H1 (cell line): ENCODE measurements around the gene CACNG8. TPM values are rescaled to one million over a fixed set of nuclear protein-coding genes. Genes with fewer than 3 reads are reported as not detected.
A peak's percentile ranks its signal among the peaks of the same experiment; 100 is the strongest.

Experiments
- CTCF ChIA-PET: fragments of 300-600 bp; sonication (Branson Sonifier 250); formaldehyde crosslinking; loops from one replicate; lab custom pipeline; 2021; ENCODE audit not compliant: partially characterized antibody; lab: Charles Lee
- POLR2A ChIA-PET: fragments of 300-600 bp; sonication (Branson Sonifier 250); formaldehyde crosslinking; loops from one replicate; lab custom pipeline; 2021; ENCODE audit warnings: inconsistent platforms; ENCODE audit not compliant: partially characterized antibody; lab: Charles Lee
- DNase-seq, 2 experiments: peaks; one replicate each; pipeline versions ENCODE4 v3.0.0 to v3.0.0-alpha.2; 2010 to 2022; ENCODE audit warnings: low spot score in 2 of 2, low read depth in 1 of 2, mixed read lengths in 1 of 2
- FAIRE-seq: peaks from 2 replicates; lab custom pipeline; 2011; peaks lifted over from hg19 to GRCh38; lab: Jason Lieb, UNC
- H2AFZ ChIP-seq: 2 replicates; pipeline ENCODE4 v1.8.1; 2012; ENCODE audit warnings: low read length, inconsistent platforms
- H2AK5ac ChIP-seq: 2 replicates; pipeline ENCODE4 v1.6.1; 2013; ENCODE audit warnings: low read depth, low read length
- H2BK120ac ChIP-seq: replicated peaks from 2 replicates; pipeline ENCODE3; 2013; ENCODE audit warnings: low read depth, low read length, inconsistent platforms
- H2BK12ac ChIP-seq: 2 replicates; pipeline ENCODE4 v1.6.1; 2013; ENCODE audit warnings: low read depth, low read length
- H2BK15ac ChIP-seq: 2 replicates; pipeline ENCODE4 v1.6.1; 2013; ENCODE audit warnings: low read length
- H2BK20ac ChIP-seq: 2 replicates; pipeline ENCODE4 v1.6.1; 2013; ENCODE audit warnings: low read length
- H2BK5ac ChIP-seq: 2 replicates; pipeline ENCODE4 v1.6.1; 2013; ENCODE audit warnings: low read depth, low read length
- H3K14ac ChIP-seq: 2 replicates; pipeline ENCODE4 v1.6.1; 2013; ENCODE audit warnings: inconsistent platforms; ENCODE audit not compliant: insufficient read length
- H3K18ac ChIP-seq: 2 replicates; pipeline ENCODE4 v1.6.1; 2013; ENCODE audit warnings: low read length; ENCODE audit errors: extremely low read depth
- H3K23ac ChIP-seq: 2 replicates; pipeline ENCODE4 v1.6.1; 2013; ENCODE audit warnings: inconsistent platforms; ENCODE audit not compliant: insufficient read length
- H3K23me2 ChIP-seq: 2 replicates; pipeline ENCODE4 v1.6.1; 2013; ENCODE audit warnings: low read depth, low read length
- H3K27ac ChIP-seq: 2 replicates; pipeline ENCODE4 v1.6.1; 2011; ENCODE audit warnings: low read depth, low read length, inconsistent platforms
- H3K27me3 ChIP-seq, 4 experiments: replicated peaks in 1 of 4; 1 replicate in 1 of 4; 2 replicates in 3 of 4; pipeline versions ENCODE4 v1.6.1 to v1.8.1; 2011 to 2013; ENCODE audit warnings: low read length in 3 of 4, mild to moderate bottlenecking in 3 of 4, inconsistent platforms in 2 of 4, mixed read lengths in 2 of 4, moderate library complexity in 1 of 4; ENCODE audit not compliant: control insufficient read depth in 3 of 4, insufficient read depth in 3 of 4; ENCODE audit errors: extremely low read depth in 1 of 4
- H3K36me3 ChIP-seq, 4 experiments: 2 replicates each; pipeline versions ENCODE4 v1.6.1 to v1.8.1; 2011 to 2013; ENCODE audit warnings: mild to moderate bottlenecking in 4 of 4, low read length in 3 of 4, moderate library complexity in 2 of 4, control low read depth in 1 of 4, inconsistent platforms in 1 of 4; ENCODE audit not compliant: insufficient read depth in 4 of 4, control insufficient read depth in 2 of 4
- H3K4ac ChIP-seq: replicated peaks from 2 replicates; pipeline ENCODE3; 2013; ENCODE audit warnings: low read length, low read depth, mixed read lengths, inconsistent platforms; ENCODE audit not compliant: insufficient read length
- H3K4me1 ChIP-seq, 4 experiments: replicated peaks in 1 of 4; 1 replicate in 1 of 4; 2 replicates in 3 of 4; pipeline versions ENCODE4 v1.6.1 to v1.8.1; 2011 to 2013; ENCODE audit warnings: low read length in 3 of 4, inconsistent platforms in 2 of 4, mixed read lengths in 1 of 4; ENCODE audit not compliant: insufficient read depth in 4 of 4, control insufficient read depth in 3 of 4
- H3K4me2 ChIP-seq, 2 experiments: 2 replicates each; pipeline versions ENCODE4 v1.6.1 to v1.8.1; 2011 to 2013; ENCODE audit warnings: low read depth in 2 of 2, low read length in 2 of 2, control low read depth in 1 of 2, inconsistent platforms in 1 of 2, mild to moderate bottlenecking in 1 of 2; ENCODE audit not compliant: insufficient read depth in 1 of 2
- H3K4me3 ChIP-seq, 4 experiments: fragments of 200-600, 300-600 bp in 1 of 4; sonication (generic), shearing (Covaris generic), sonication (Bioruptor Twin) in 1 of 4; 2 replicates each; pipeline versions ENCODE4 v1.5.1 to v1.8.1; 2011 to 2016; ENCODE audit warnings: low read length in 4 of 4, low read depth in 3 of 4, control low read depth in 2 of 4, inconsistent platforms in 2 of 4, mild to moderate bottlenecking in 2 of 4, mixed read lengths in 1 of 4, moderate library complexity in 1 of 4; ENCODE audit not compliant: insufficient read depth in 2 of 4; ENCODE audit errors: extremely low read depth in 1 of 4
- H3K56ac ChIP-seq: replicated peaks from 2 replicates; pipeline ENCODE3; 2013; ENCODE audit warnings: low read depth, mild to moderate bottlenecking, mixed read lengths, low read length, inconsistent platforms; ENCODE audit not compliant: insufficient read length
- H3K79me1 ChIP-seq: 2 replicates; pipeline ENCODE4 v1.6.1; 2013; ENCODE audit warnings: low read depth, low read length, control low read depth
- H3K79me2 ChIP-seq, 2 experiments: 2 replicates each; pipeline versions ENCODE4 v1.6.1 to v1.8.1; 2012 to 2013; ENCODE audit warnings: low read length in 2 of 2, mild to moderate bottlenecking in 2 of 2, inconsistent platforms in 1 of 2; ENCODE audit not compliant: insufficient read depth in 2 of 2, control insufficient read depth in 1 of 2
- H3K9ac ChIP-seq, 4 experiments: replicated peaks in 1 of 4; 1 replicate in 1 of 4; 2 replicates in 3 of 4; pipeline versions ENCODE4 v1.6.1 to v1.8.1; 2011 to 2013; ENCODE audit warnings: low read depth in 3 of 4, low read length in 3 of 4, control low read depth in 2 of 4, mild to moderate bottlenecking in 2 of 4, moderate library complexity in 2 of 4, inconsistent platforms in 1 of 4; ENCODE audit errors: extremely low read depth in 1 of 4
- H3K9me3 ChIP-seq, 2 experiments: 2 replicates each; pipeline versions ENCODE4 v1.6.1 to v1.8.1; 2012 to 2013; ENCODE audit warnings: mild to moderate bottlenecking in 2 of 2, moderate library complexity in 2 of 2, control low read depth in 1 of 2, inconsistent platforms in 1 of 2, low read depth in 1 of 2, low read length in 1 of 2, mixed read lengths in 1 of 2; ENCODE audit not compliant: insufficient read depth in 2 of 2
- H4K20me1 ChIP-seq, 2 experiments: replicated peaks in 1 of 2; 2 replicates each; pipeline versions ENCODE3 to v1.8.1; 2011 to 2013; ENCODE audit warnings: inconsistent platforms in 2 of 2, low read length in 2 of 2, mild to moderate bottlenecking in 1 of 2; ENCODE audit not compliant: insufficient read depth in 2 of 2, control insufficient read depth in 1 of 2
- H4K5ac ChIP-seq: 2 replicates; pipeline ENCODE4 v1.6.1; 2013; ENCODE audit warnings: low read length, low read depth, mixed read lengths, inconsistent platforms; ENCODE audit not compliant: insufficient read length
- H4K8ac ChIP-seq: 2 replicates; pipeline ENCODE4 v1.8.0; 2013; ENCODE audit warnings: mild to moderate bottlenecking, moderate library complexity, low read length, inconsistent platforms; ENCODE audit not compliant: insufficient read depth; ENCODE audit errors: extremely low read depth
- H4K91ac ChIP-seq: replicated peaks from 2 replicates; pipeline ENCODE3; 2013; ENCODE audit warnings: low read length, mixed read lengths, inconsistent platforms; ENCODE audit not compliant: insufficient read length
- BCL11A ChIP-seq, 2 experiments: IDR thresholded peaks; one replicate each; pipeline ENCODE4 v1.6.1; 2011; ENCODE audit warnings: low read depth in 2 of 2, low read length in 2 of 2, mild to moderate bottlenecking in 2 of 2
- CBX8 ChIP-seq: fragments of 300-800, 300-1000 bp; sonication (generic); IDR thresholded peaks from 2 replicates; pipeline ENCODE4 v1.7.1; 2016; ENCODE audit warnings: low read depth, low read length, borderline replicate concordance
- CHD2 ChIP-seq: IDR thresholded peaks from 2 replicates; pipeline ENCODE4 v1.6.1; 2012; ENCODE audit warnings: low read length, improper control_type of control experiment
- E2F6 ChIP-seq: IDR thresholded peaks from 2 replicates; pipeline ENCODE4 v1.6.1; 2012; ENCODE audit warnings: inconsistent platforms
- EGR1 ChIP-seq: IDR thresholded peaks from 2 replicates; pipeline ENCODE4 v1.6.1; 2011; ENCODE audit warnings: low read depth, low read length, borderline replicate concordance
- EZH2 ChIP-seq: fragments of 200-600 bp; sonication (generic); IDR thresholded peaks from 2 replicates; pipeline ENCODE4 v1.7.1; 2012; ENCODE audit warnings: low read depth, mild to moderate bottlenecking, moderate library complexity, low read length, inconsistent platforms; ENCODE audit not compliant: severe bottlenecking
- KDM1A ChIP-seq: fragments of 200-600, 300-600 bp; sonication (generic); IDR thresholded peaks from 2 replicates; pipeline ENCODE4 v1.7.1; 2016; ENCODE audit warnings: mild to moderate bottlenecking, low read length, borderline replicate concordance
- KDM4A ChIP-seq: IDR thresholded peaks from one replicate; pipeline ENCODE4 v1.7.1; 2012; ENCODE audit warnings: low read depth, mild to moderate bottlenecking, moderate library complexity, low read length, inconsistent platforms; ENCODE audit not compliant: severe bottlenecking
- NANOG ChIP-seq: IDR thresholded peaks from 2 replicates; pipeline ENCODE4 v1.6.1; 2011; ENCODE audit warnings: low read length, low read depth, mild to moderate bottlenecking, inconsistent platforms; ENCODE audit not compliant: insufficient read depth, poor library complexity, severe bottlenecking
- WGBS, 2 experiments: shearing (Covaris generic) in 1 of 2; methylation state at CpG; one replicate each; pipeline versions ENCODE4 v1.1.6 to v1.1.7; 2013 to 2015; ENCODE audit warnings: low lambda C conversion rate in 2 of 2, mixed read lengths in 2 of 2, inconsistent platforms in 1 of 2, low coverage in 1 of 2, missing lambda C conversion rate in 1 of 2; ENCODE audit not compliant: insufficient replicate concordance in 2 of 2, insufficient coverage in 1 of 2, insufficient read length in 1 of 2; ENCODE audit errors: extremely low coverage in 1 of 2, missing lambda C conversion rate in 1 of 2; 5-methylcytosine and 5-hydroxymethylcytosine counted together
- polyA plus RNA-seq, 7 experiments: library from polyadenylated mRNA; depleted of rRNA in 3 of 7; stranded (reverse) in 5 of 7; unstranded in 2 of 7; fragments of >200 nt in 5 of 7; fragments of 200-250 nt in 2 of 7; gene quantifications; 1 replicate in 5 of 7; 2 replicates in 1 of 7; 4 replicates in 1 of 7; pipeline versions ENCODE4 v1.2.1 to v1.2.3, GENCODE V29; 2011 to 2013; ENCODE audit warnings: missing spikeins in 2 of 7, mixed read lengths in 2 of 7
- total RNA-seq: library from RNA; stranded (reverse); fragmentation: NEBNext Ultra II Directional; extraction: Animal tissue kit (Norgen Biotek cat#: 25700); gene quantifications from 2 replicates; pipeline ENCODE4 v1.2.1, GENCODE V29; 2021

CACNG8 gene
- total and polyA plus RNA-seq, 2 of the 8 experiments (the other 6 are each of a cell fraction or from before 2014, with no cell fraction given), result 0.41 to 4.5 TPM

- ChIA-PET POLR2A (interaction anchor here (0.9 to 4.0 kb wide), 11 partner anchors 8 to 42 kb away, joined by 3 to 21 read pairs (median 5); no protein-coding TSS in a partner anchor), CTCF (interaction anchor here (4.2 kb wide), 1 partner anchor 32 kb away, joined by 33 read pairs; no protein-coding TSS in a partner anchor)
- 44% methylated on average over 11 of the region's 66 CpGs; no CpG with 5 or more reads in 1 of the 2 experiments for WGBS, 2 experiments
- H2BK15ac ChIP-seq, result 0 out of 2 replicates have a peak within 1 kb of the TSS, but pooled peaks have one; percentile 29
- no peaks in the 10 kb centered on the region for H3K9me3 ChIP-seq
- no peak within 1 kb of the TSS for H3K4ac ChIP-seq
- peak in 1 of 2 experiments; percentile 77 for DNase-seq
- H3K18ac ChIP-seq, result peak within 1 kb of the TSS; percentile 48
- H4K20me1 ChIP-seq, result no peaks in the 10 kb centered on the region
- H3K27ac ChIP-seq, result no peak within 1 kb of the TSS
- H3K14ac ChIP-seq, result no peak within 1 kb of the TSS
- peaks cover 0 to 15% (median 7%) of the 10 kb centered on the region in 4 experiments; a peak in 6 of 7 replicates for H3K4me1 ChIP-seq
- H4K8ac ChIP-seq, result no peak within 1 kb of the TSS; the same call in 1 of the 2 replicates
- H2BK5ac ChIP-seq, result no peak within 1 kb of the TSS
- no peak within 1 kb of the TSS for H2BK12ac ChIP-seq
- H3K4me3 ChIP-seq, result peak within 1 kb of the TSS; percentile 36 to 64 (median 44); a peak in 7 of 8 replicates
- no peak within 1 kb of the TSS for H3K56ac ChIP-seq
- peak within 1 kb of the TSS; percentile 75 to 76 for H3K4me2 ChIP-seq
- no peaks in the 10 kb centered on the region for H3K79me2 ChIP-seq
- H3K23ac ChIP-seq, result no peak within 1 kb of the TSS
- no peaks in the 10 kb centered on the region for H3K36me3 ChIP-seq
- no peak for FAIRE-seq
- peak within 1 kb of the TSS in 1 of 4 experiments; percentile 71; a peak in 1 of 7 replicates for H3K9ac ChIP-seq
- H4K91ac ChIP-seq, result no peak within 1 kb of the TSS
- no peaks in the 10 kb centered on the region for H3K79me1 ChIP-seq
- no peak within 1 kb of the TSS for H2BK120ac ChIP-seq
- no peak within 1 kb of the TSS for H2AFZ ChIP-seq
- H4K5ac ChIP-seq, result peak within 1 kb of the TSS; percentile 9
- H3K23me2 ChIP-seq, result peaks cover 9% of the 10 kb centered on the region; the same call in 1 of the 2 replicates
- no peak within 1 kb of the TSS for H2BK20ac ChIP-seq
- no peak within 1 kb of the TSS for H2AK5ac ChIP-seq
- H3K27me3 ChIP-seq, result peaks cover 2 to 47% (median 32%) of the 10 kb centered on the region in 4 experiments
- TF ChIP-seq NANOG (no peak), EZH2 (peak; percentile 12), KDM4A (peak; percentile 57), E2F6 (no peak), EGR1 (no peak), CBX8 (no peak), BCL11A (IDR thresholded peaks at IDR 0.05; ENCODE audit: low read depth in 2 of 2, low read length in 2 of 2) (no peak), KDM1A (no peak), CHD2 (no peak)
Measured at GRCh38 chr19:53991224-53992113, 28.7 kb downstream of the CACNG8 start, which contains the start of gene CACNG6. Gene CACNG6, plus strand, starts transcription at chr19:53991637. Its CDS starts 1,241 bp downstream, at chr19:53992878.
